Activated CD4-positive, alpha-beta memory T cell treated with anti-CD3 and anti-CD28 coated beads, Interleukin-2, amount 10 ng/mL, durations not matched to agents 7 days and 5 days (primary cell): ENCODE data around the gene EPHA3. TPM values are rescaled to one million over a fixed set of nuclear protein-coding genes. Genes with fewer than 3 reads are reported as not detected.

ENCODE experiments used
- CTCF ChIA-PET: fragments of 350-600 bp; sonication (Branson Sonifier 250); formaldehyde crosslinking; loops from one replicate; lab custom pipeline; 2021; ENCODE audit warnings: antibody characterized with exemption, inconsistent platforms; lab: Charles Lee
- POLR2A ChIA-PET: fragments of 350-600 bp; sonication (Branson Sonifier 250); formaldehyde crosslinking; loops from one replicate; lab custom pipeline; 2021; ENCODE audit warnings: antibody characterized with exemption; lab: Charles Lee
- DNase-seq: peaks from one replicate; pipeline ENCODE4 v3.0.0-alpha.2; 2020
- H3K27ac Mint-ChIP-seq: one replicate; pipeline ENCODE4 v1.8.0; 2021; ENCODE audit warnings: mild to moderate bottlenecking, mixed read lengths
- H3K27me3 Mint-ChIP-seq: one replicate; pipeline ENCODE4 v1.8.0; 2021; ENCODE audit warnings: mixed read lengths
- H3K36me3 Mint-ChIP-seq: one replicate; pipeline ENCODE4 v1.8.0; 2021; ENCODE audit warnings: low read depth, mixed read lengths
- H3K4me1 Mint-ChIP-seq: one replicate; pipeline ENCODE4 v1.8.0; 2021; ENCODE audit warnings: mixed read lengths
- H3K4me3 Mint-ChIP-seq: one replicate; pipeline ENCODE4 v1.8.0; 2021; ENCODE audit warnings: mild to moderate bottlenecking, mixed read lengths
- H3K9me3 Mint-ChIP-seq: one replicate; pipeline ENCODE4 v1.8.0; 2021; ENCODE audit warnings: mixed read lengths
- total RNA-seq, 2 experiments: library from RNA; stranded (reverse); gene quantifications; one replicate each; pipeline ENCODE4 v1.2.3, GENCODE V29; 2021

The EPHA3 gene
- total RNA-seq, 2 experiments from 2014 or later: 0.05 TPM; not detected in 1

DNA sequence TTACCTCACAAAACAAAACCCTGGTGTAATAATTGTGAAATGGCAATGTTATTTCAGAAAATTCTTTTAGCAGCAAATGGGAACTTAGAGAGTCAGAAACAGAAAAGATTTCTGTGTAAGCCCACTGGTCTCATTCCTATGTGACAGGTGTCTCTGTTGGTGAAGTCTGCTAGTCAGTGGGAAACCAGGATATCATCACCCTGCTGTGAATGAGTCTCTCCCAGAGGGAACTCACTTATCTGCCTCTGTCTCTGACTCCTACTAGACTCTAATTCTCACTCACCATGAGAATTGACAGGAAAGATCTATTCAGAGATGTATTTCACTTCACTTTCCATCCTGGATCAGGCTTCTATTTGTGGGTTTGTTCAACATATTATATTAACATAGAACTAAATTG lies 266.0 kb downstream of the EPHA3 start:
- H3K27me3 Mint-ChIP-seq: no peaks in the 10 kb centered on the region
- H3K4me1 Mint-ChIP-seq: no peaks in the 10 kb centered on the region
- ChIA-PET POLR2A (no interaction called here), CTCF (no interaction called here)
- no peak overlapping the region for H3K4me3 Mint-ChIP-seq
- no peak for DNase-seq
- peaks cover 3% of the 10 kb centered on the region for H3K9me3 Mint-ChIP-seq
- no peak overlapping the region for H3K27ac Mint-ChIP-seq
- H3K36me3 Mint-ChIP-seq: no peaks in the 10 kb centered on the region

DNA sequence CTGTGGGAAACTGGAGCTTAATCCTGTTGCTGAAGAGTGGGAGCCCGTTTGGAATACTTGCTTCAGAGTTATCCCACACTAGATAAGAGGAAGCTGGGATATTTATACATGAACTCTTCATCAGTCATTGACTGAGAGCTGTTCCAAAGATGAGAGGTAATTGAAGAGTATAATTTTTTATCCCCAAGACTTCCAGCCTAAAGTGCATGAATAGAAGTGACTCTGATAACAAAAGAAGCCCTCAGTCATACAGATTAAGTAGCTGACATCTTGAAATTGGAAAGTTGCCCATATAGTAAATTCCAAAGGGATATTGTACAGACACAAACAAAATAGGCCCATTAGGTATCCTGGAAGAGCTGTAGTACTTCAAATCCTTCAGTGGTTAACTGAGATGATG lies 268.0 kb downstream of the EPHA3 start:
- peaks cover 3% of the 10 kb centered on the region for H3K9me3 Mint-ChIP-seq
- H3K4me3 Mint-ChIP-seq: no peak overlapping the region
- H3K27ac Mint-ChIP-seq: no peak overlapping the region
- H3K36me3 Mint-ChIP-seq: no peaks in the 10 kb centered on the region
- no peaks in the 10 kb centered on the region for H3K4me1 Mint-ChIP-seq
- POLR2A ChIA-PET: no interaction called here
- no peak for DNase-seq
- CTCF ChIA-PET: no interaction called here
- no peaks in the 10 kb centered on the region for H3K27me3 Mint-ChIP-seq

DNA sequence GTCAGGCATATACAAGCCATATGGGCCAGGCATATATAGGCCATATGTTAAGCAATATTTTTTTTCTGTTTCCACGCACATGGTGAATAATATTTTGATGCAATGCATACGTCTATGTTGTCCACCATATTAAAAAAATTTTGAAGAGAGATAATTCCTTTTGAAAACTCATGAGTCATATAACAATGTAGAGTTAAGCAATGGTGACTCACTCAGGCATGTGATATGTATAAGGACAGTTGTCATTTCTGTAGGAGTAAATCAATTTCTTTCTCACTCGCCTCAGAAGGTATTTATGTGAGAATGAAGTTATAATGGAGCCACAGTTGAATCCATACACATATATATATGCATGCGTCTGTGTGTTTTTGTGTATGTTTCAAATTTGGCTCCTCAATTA lies 272.6 kb downstream of the EPHA3 start:
- CTCF ChIA-PET: no interaction called here
- POLR2A ChIA-PET: no interaction called here
- no peaks in the 10 kb centered on the region for H3K4me1 Mint-ChIP-seq
- no peak overlapping the region for H3K27ac Mint-ChIP-seq
- H3K9me3 Mint-ChIP-seq: peaks cover 14% of the 10 kb centered on the region
- H3K36me3 Mint-ChIP-seq: no peaks in the 10 kb centered on the region
- no peaks in the 10 kb centered on the region for H3K27me3 Mint-ChIP-seq
- no peak for DNase-seq
- no peak overlapping the region for H3K4me3 Mint-ChIP-seq

DNA sequence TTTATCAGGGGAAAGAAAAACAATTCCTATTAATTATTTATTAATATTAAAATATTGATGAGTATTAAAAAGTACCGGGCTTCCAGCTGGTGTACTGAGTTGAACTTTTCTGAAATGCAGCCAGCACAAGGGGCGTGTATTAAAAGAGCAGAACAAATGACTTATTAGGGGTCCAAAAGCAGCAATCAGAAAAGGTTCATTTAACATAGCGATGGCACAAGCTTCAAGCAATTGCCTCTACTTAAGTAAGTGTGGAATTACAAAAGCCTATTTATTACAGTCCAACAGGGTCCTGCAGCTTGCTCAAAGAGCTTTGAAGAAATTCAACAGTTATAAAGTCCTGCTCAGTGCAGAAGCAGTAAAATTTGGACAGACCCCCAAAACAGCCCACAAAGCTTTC lies 285.6 kb downstream of the EPHA3 start:
- no peak for DNase-seq
- no peaks in the 10 kb centered on the region for H3K27me3 Mint-ChIP-seq
- POLR2A ChIA-PET: no interaction called here
- no peaks in the 10 kb centered on the region for H3K36me3 Mint-ChIP-seq
- H3K4me1 Mint-ChIP-seq: no peaks in the 10 kb centered on the region
- CTCF ChIA-PET: no interaction called here
- no peak overlapping the region for H3K27ac Mint-ChIP-seq
- H3K4me3 Mint-ChIP-seq: no peak overlapping the region
- peaks cover 6% of the 10 kb centered on the region for H3K9me3 Mint-ChIP-seq

DNA sequence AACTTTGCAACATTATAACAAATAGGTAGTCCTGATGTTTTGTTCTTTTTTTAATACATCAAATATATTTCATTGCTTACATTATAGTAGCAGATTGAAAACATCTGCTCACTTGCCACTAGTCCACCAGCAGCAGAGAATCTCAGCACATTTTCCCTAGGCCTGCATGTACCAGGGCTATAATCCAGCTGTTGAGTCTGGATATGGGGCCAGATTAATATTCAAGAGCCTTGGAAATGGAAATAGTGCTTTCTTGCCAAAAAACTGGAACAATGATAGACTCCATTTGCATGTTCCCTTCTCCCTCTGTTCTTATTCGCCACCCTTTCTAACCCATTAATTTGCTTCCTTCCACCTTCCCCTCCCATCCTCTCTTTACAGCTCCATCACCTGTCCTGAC lies 288.0 kb downstream of the EPHA3 start:
- no peak overlapping the region for H3K27ac Mint-ChIP-seq
- H3K4me3 Mint-ChIP-seq: no peak overlapping the region
- DNase-seq: no peak
- CTCF ChIA-PET: no interaction called here
- no peaks in the 10 kb centered on the region for H3K27me3 Mint-ChIP-seq
- H3K4me1 Mint-ChIP-seq: no peaks in the 10 kb centered on the region
- POLR2A ChIA-PET: no interaction called here
- no peaks in the 10 kb centered on the region for H3K36me3 Mint-ChIP-seq
- no peaks in the 10 kb centered on the region for H3K9me3 Mint-ChIP-seq

DNA sequence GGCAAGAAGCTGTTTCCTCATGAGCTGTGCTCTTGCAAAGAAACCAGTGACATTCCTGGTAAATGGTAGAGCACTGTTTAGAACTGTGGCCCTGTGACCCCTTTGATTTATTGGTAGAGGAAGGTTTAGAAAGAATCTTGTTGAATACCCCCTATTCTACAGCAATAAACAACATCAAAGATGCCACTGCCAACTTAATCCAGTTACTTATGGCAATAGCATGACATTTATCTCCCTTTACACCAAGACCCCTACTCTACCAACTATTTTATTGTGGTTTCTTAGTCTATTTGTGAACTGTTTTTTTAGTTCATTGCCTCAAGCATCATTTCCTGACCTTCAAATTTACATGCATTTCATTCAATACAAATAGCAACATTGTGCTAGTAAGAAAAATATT lies 288.6 kb downstream of the EPHA3 start:
- Mint-ChIP-seq H3K4me3 (no peak overlapping the region), H3K36me3 (no peaks in the 10 kb centered on the region), H3K27me3 (no peaks in the 10 kb centered on the region), H3K9me3 (no peaks in the 10 kb centered on the region), H3K4me1 (no peaks in the 10 kb centered on the region), H3K27ac (no peak overlapping the region)
- DNase-seq: no peak
- ChIA-PET CTCF (no interaction called here), POLR2A (no interaction called here)

DNA sequence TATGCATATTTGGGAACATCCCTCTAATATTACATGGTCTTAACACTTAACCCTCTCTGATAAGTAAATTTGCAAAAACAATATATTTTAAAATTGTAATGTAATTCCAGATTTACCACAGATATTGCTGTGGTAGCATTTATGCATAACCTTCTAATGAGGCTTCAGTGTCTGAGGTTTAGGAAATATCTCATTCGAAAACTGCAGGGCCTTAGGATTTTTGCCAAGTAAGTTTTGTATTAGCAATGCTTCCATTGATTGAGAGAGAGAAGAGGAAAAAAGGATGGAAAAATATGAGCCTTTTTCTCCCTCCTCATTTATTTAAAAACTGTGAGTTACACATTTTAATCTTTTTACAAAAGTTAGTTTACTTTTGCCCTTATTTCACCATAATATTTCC lies 294.6 kb downstream of the EPHA3 start:
- Mint-ChIP-seq H3K4me3 (no peak overlapping the region), H3K27me3 (no peaks in the 10 kb centered on the region), H3K27ac (no peak overlapping the region), H3K4me1 (no peaks in the 10 kb centered on the region), H3K36me3 (no peaks in the 10 kb centered on the region), H3K9me3 (no peaks in the 10 kb centered on the region)
- POLR2A ChIA-PET: no interaction called here
- DNase-seq: no peak
- CTCF ChIA-PET: no interaction called here

DNA sequence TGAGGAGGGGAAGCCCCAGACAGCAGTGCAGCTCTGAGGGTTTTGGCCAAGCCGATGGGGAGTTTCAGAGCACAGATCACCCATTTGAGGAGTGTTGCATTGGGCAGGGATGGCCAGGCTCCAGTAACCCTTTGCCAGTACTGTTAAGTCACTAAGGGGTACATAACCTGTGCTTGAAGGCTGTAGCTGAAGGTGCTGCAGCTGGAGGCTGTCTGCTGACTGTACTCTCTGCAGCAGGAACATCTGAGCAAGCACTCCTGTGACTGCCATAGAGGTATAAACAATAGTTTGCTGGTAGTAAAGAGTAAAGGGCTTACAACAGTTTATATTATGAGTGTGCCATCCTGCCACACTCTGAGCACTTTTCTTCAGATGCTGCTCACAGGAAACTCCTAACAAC lies 297.8 kb downstream of the EPHA3 start:
- H3K27me3 Mint-ChIP-seq: no peaks in the 10 kb centered on the region
- DNase-seq: no peak
- POLR2A ChIA-PET: no interaction called here

DNA sequence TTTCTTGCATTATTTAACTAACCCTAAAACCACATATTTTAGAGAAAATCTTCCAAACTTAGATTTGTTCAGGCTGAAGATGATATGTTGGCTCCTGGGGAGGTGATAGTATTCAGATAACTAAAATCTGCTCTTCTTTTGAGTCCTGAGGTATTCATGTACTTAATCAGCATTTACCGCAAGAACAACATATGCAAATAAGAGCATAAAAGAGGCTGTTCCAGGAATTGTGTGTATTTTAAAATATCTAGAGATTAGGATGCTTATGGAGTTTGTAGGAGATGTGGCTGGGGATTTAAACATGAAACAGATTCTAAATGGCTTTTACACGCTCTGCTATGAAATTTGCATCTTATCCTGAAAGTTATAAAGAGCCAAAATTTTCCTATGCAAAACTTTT lies 298.2 kb downstream of the EPHA3 start:
- CTCF ChIA-PET: no interaction called here
- POLR2A ChIA-PET: no interaction called here
- no peak overlapping the region for H3K4me3 Mint-ChIP-seq
- H3K4me1 Mint-ChIP-seq: no peaks in the 10 kb centered on the region
- H3K27me3 Mint-ChIP-seq: no peaks in the 10 kb centered on the region
- H3K36me3 Mint-ChIP-seq: no peaks in the 10 kb centered on the region
- H3K9me3 Mint-ChIP-seq: no peaks in the 10 kb centered on the region
- no peak for DNase-seq
- no peak overlapping the region for H3K27ac Mint-ChIP-seq

More for the DNA sequence above, 297.8 kb downstream of the EPHA3 start:
- CTCF ChIA-PET: no interaction called here
- H3K27ac Mint-ChIP-seq: no peak overlapping the region
- H3K4me1 Mint-ChIP-seq: no peaks in the 10 kb centered on the region
- no peaks in the 10 kb centered on the region for H3K36me3 Mint-ChIP-seq
- H3K4me3 Mint-ChIP-seq: no peak overlapping the region
- H3K9me3 Mint-ChIP-seq: no peaks in the 10 kb centered on the region

DNA sequence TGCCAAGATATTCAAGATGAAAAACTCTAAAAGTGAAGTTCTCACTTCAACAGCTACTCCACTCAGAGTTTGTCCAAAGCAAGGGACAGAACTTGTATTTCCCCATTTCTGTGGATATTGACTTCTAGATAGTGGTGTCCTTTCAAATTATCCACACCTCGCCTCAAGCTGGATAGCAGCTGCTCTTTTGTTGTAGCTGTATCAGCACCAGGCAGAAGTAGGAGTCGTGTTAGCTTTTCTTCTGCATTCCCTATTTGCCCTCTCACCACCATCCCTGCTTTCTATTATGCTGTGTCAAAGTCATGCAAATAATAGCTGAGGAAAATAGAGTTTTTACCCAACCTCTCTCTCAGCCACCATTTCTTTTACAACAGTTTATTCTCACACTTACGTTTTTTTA lies 303.8 kb downstream of the EPHA3 start:
- Mint-ChIP-seq H3K36me3 (no peaks in the 10 kb centered on the region), H3K9me3 (no peaks in the 10 kb centered on the region), H3K27ac (no peak overlapping the region), H3K4me3 (no peak overlapping the region), H3K27me3 (no peaks in the 10 kb centered on the region), H3K4me1 (no peaks in the 10 kb centered on the region)
- DNase-seq: no peak
- POLR2A ChIA-PET: no interaction called here
- CTCF ChIA-PET: no interaction called here

DNA sequence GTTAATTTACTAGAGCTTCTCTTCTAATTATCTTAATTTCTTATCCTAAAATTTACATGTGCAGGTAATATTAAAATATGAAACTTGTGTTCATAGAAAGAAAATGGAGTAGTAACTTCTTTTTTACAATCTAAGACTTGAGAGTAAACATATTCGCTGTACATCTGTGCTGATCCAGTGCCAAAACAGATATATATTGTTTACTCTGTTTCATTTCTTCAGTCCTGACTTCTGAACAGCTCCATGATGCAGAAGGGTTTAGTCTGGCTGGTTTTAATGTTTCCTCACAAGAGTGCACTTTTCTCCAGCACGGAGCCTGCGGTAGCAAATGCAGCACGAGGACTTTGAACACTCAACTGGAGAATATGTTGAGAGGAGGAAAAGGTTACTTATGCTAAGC lies 306.8 kb downstream of the EPHA3 start:
- Mint-ChIP-seq H3K4me3 (no peak overlapping the region), H3K36me3 (no peaks in the 10 kb centered on the region), H3K9me3 (no peaks in the 10 kb centered on the region), H3K27ac (no peak overlapping the region), H3K4me1 (no peaks in the 10 kb centered on the region), H3K27me3 (no peaks in the 10 kb centered on the region)
- ChIA-PET POLR2A (no interaction called here), CTCF (no interaction called here)
- no peak for DNase-seq

DNA sequence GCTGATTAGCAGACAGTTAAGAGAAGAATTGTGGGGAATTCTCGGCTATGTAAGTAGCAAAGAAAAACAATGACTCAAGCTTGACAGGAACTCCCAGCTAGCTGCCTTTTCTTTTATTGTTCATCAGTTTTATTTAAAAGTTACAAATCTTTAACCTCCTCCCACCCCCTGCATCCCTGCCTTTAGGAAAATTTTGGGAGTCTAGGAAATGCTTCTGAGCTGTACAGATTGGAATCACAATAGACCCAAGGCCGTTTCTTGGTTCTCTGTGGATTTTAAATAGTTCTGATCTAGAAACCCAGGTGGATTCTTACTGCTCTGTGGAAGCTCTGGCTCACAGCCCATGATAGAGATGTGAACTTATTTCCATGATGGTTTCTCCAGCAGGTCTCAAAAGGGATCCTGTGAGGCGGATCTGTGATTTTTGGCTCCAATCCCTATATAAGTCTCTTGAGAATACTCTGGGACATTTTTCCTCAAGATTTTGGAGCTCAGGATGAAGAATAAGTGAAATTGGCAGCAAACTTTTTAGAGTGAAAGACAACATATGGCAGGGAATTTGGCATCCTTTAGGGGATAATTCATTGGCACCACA lies 312.3 kb downstream of the EPHA3 start:
- ChIA-PET POLR2A (no interaction called here), CTCF (no interaction called here)
- Mint-ChIP-seq H3K27me3 (no peaks in the 10 kb centered on the region), H3K4me1 (no peaks in the 10 kb centered on the region), H3K27ac (no peak overlapping the region), H3K9me3 (no peaks in the 10 kb centered on the region), H3K4me3 (no peak overlapping the region), H3K36me3 (no peaks in the 10 kb centered on the region)
- no peak for DNase-seq

DNA sequence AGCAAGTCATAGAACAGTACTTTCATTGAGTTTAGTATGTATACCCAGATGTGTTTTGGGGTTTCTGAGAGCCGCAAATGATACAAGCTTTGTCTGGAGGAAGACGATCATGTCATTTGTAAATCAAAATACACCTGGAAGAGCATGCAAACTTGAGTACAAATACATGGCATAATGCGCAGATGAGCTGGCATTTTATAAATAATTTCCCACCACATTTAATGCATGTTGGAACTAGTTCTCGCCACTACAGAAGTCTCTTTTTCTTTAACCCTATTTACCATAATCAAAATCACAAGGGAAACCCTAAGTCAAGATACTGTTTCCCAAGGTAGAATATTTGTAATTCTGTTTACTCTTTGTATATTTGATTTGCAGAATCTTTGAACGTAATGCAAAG lies 318.6 kb downstream of the EPHA3 start:
- Mint-ChIP-seq H3K27ac (no peak overlapping the region), H3K4me1 (no peaks in the 10 kb centered on the region), H3K9me3 (peaks cover 2% of the 10 kb centered on the region), H3K4me3 (no peak overlapping the region), H3K36me3 (no peaks in the 10 kb centered on the region), H3K27me3 (no peaks in the 10 kb centered on the region)
- POLR2A ChIA-PET: no interaction called here
- CTCF ChIA-PET: no interaction called here
- DNase-seq: no peak

DNA sequence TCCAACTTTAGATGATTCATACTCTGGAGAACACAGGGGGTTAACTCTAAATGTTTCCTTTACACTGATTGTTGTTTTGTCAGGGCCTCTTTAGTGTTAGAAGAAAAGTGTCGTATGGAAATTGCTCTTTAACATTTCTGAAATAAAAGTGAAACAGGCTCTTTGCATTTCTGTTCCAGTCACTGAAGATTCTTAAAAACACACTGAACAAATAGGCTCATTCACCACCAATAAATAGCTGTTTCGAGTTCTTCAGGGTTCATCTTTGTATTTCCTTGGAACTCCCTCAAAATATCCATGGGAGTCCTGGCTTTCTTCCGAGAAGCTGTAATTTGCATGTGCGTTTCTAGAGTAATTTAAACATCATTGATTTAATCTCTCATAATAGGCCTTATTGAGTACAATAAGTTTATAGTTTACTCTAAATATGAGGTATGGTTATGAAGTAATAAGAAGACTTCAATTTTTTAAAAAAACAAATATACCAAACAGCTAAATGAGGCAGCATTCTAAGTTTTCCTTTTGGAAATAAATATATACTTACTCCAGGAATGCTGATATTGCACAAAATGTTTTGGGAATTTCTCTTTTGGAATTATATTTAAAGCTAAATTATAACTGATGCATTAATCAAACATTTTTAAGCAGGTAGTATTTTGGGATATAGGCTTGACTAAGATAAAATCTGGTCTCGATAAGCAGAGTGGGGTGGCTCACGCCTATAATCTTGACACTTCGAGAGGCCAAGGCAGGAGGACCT lies 327.4 kb downstream of the EPHA3 start:
- H3K4me1 Mint-ChIP-seq: no peaks in the 10 kb centered on the region
- ChIA-PET POLR2A (no interaction called here), CTCF (no interaction called here)
- H3K36me3 Mint-ChIP-seq: no peaks in the 10 kb centered on the region
- DNase-seq: no peak
- H3K27ac Mint-ChIP-seq: no peak overlapping the region
- peaks cover 2% of the 10 kb centered on the region for H3K9me3 Mint-ChIP-seq
- H3K4me3 Mint-ChIP-seq: no peak overlapping the region
- H3K27me3 Mint-ChIP-seq: no peaks in the 10 kb centered on the region
